Stimulated activated naive CD4-positive, alpha-beta T cell (primary cell): ENCODE results near the gene FMO2.

Source experiments
- DNase-seq, 6 experiments: peaks; one replicate each; lab custom pipeline; 2025; lab: John Stamatoyannopoulos, UW

The FMO2 gene, protein sequence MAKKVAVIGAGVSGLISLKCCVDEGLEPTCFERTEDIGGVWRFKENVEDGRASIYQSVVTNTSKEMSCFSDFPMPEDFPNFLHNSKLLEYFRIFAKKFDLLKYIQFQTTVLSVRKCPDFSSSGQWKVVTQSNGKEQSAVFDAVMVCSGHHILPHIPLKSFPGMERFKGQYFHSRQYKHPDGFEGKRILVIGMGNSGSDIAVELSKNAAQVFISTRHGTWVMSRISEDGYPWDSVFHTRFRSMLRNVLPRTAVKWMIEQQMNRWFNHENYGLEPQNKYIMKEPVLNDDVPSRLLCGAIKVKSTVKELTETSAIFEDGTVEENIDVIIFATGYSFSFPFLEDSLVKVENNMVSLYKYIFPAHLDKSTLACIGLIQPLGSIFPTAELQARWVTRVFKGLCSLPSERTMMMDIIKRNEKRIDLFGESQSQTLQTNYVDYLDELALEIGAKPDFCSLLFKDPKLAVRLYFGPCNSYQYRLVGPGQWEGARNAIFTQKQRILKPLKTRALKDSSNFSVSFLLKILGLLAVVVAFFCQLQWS

DNA sequence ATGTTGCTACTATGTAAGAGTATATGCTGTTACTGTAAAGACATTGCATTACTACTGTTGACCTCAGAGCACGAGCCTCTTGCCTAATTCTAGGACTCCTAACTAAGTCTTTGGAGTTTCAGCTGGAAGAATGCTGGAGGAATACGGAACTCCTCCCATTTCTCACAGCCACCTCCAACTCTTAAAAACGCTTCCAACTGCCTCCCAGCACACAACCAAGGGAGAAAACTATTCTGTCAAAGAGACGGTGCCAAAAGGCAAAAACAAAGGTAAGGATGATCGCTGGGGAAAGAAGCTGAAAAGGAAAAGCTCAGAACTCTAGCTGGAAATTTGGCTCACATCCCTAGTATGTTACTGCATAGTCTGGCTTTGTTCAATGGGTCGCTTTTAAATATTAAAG, at the start of gene FMO2:
Gene FMO2 (plus strand): TSS at position 210 of the 400 bp plus-strand sequence. CDS start 414 bp downstream, outside the sequence.
- DNase-seq: no peak

DNA sequence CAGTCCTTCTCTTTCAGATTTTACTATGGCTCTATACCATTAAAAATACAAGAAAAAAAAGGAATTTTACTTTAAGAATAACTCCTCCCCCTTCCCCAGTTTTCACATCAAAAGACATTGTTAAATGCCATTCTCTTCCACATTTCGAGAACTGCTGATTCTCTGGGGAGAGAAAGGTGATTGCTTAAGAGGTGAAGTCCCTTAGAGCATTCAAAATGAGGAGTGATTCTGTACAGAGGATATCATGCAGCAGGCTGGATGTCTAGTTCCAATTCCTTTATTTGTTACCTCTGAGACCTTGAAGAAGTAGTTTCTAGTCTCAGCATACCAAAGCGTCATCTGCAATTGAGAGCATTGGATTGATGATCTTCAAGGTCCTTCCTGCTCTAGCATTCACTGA, 47.5 kb upstream of the FMO2 start:
- DNase-seq: no peak

DNA sequence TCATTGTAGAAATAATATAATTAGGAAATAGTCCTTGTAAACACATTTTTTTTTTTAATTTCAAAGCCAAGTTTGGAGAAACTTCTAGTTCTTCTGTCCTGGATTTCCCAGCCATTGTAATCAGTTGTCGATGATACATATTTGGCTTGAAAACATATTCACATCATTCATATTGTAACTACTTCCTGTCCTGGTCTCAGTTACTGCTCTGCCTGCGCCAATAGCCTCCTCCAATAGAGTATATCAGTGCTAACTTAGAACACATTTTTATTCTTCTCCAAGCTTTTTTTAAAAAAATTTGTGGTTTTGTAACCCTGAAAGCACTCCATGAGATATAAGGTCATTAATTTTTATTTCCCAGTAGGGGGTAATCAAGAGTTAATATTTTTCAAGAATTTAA, 46.1 kb upstream of the FMO2 start:
- no peak for DNase-seq

DNA sequence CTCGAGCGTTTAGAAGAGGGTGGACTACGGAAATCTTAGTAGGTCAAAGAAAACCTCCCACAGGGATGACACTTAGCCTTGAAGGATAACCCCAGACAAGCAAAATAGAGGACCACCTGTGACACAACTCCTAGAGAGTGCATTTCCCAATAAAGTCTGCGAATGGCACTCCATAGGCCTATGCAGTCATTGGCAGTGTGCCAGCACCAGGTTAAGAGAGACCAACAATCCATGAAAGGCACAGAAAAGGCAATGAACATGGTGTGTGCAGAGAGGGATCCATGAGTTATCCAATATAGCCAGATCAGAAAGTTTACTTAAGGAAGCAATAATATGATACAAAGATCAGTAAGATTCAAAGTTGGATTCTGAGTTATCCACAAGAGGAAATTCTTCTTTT, 45.2 kb upstream of the FMO2 start:
- no peak for DNase-seq

DNA sequence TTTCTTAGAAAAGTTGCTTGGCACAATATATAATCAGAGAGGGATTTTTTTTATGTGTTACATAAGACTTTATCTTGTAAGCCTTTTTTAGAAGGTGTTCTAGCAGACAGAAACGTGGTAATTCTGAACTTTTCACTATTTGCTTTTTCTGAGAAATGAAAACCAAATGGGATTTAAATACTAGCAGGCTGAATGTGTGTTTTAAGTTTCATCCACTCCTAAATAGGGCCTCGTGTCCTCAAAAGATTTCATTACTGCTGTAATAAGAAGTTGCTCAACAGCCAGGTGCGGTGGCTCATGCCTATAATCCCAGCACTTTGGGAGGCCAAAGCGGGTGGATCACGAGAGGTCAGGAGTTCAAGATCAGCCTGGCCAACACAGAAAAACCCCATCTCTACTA, 44.7 kb upstream of the FMO2 start:
- no peak for DNase-seq

DNA sequence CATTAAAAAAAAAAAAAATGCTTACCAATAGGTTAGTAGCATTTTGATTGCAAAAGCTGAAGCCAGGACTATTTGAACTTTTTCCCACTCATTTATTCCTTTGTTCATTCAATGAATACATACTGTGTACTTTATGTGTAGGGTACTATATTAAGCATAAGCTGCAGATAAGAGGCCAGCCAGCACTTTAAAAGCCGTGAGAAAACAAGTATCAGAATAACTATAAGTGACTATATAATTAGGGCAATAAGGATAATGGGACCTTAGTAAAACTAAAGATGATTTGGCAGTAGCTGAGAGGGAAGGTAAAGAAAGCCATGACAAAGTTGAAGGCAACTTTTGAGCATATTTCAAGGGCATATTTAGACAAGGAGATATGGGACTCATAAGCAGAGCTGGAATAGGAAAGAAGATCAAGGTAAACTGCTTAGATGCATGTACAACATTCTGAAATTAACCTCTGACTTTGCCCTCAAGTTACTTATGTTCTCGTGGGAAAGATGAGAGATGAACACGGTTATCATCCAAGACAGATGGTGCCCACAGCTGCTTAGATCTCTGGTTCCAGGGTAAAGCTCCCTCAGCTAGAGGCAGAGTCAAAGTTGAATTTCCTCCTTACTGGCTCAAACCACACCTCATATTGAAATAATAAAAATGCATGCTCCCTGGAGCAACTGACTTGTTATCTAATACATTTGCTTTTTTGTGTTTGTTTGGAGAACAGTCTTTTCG, 44.0 kb upstream of the FMO2 start:
- no peak for DNase-seq

DNA sequence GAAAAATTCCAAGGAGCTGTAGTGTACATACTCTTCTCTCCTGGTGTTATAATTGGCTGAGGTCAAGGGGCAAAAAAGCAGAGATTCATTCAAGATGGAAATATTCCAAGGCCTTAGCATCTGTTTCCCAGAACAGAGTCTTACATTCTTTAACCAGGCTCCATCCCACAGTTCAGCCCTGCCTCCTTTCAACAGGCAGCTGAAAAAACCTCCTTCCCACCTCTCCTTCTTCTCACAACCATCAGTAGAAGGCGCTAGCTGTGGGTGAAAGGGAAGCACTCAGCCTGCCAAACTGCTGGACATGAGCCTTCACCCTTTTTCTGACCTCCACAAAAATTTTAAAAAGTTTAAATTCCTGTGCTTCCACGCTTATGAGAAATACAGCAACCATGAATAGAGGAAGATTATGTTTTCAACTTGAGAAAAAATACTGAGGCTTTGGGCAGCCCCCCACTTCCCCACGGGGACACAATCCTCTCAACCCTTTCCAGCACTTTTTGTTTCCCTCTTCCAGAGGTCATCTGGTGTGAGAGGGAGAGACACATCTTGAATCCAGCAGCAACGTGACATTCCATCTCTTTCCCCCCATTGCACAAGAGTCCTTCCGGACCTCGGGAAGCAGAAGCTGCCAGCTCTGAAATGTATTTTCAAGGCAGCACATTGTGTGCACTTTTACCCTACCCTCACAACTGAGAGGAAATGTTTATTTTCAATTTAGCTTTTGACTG, 43.2 kb upstream of the FMO2 start:
- no peak for DNase-seq

DNA sequence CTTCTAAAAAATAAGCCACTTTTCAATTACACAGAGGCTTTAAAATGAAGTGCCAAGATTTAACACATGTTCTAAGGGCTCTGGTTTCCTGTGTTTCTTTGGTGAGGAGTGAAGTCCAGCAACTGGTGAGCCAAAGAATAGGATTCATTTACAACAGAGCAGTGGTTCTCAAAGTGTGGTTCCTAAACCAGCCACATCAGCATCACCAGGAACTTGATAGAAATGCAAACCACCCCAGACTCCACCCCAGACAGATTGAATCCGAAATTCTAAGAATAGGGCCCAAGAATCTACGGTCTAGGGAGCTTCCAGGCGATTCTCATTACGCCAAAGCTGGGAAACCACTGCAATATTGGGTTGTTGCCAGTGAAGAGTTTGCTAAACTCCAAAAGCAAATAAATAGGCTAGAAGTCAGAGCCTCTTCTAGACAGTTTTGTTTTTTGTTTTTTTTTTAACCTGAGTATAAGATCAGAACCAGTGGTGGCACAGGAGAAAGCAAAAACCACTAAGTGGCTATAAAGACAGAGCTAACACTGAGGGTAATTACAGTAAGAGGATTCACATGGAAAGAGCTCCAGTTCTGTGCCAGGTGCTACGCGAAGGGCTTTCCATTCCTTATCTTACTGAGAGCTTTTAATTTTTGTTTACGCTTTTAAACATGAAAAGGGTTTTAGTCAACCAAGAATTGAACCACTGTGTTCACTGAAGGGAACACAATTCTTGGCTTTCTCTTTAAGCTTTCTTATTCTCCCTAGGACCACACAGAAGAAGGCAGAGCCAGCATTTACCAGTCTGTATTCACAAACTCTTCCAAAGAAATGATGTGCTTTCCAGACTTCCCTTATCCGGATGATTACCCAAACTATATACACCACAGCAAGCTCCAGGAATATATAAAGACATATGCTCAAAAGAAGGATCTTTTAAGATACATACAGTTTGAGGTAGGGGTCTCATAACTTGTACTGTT, 42.4 kb upstream of the FMO2 start:
- no peak for DNase-seq

DNA sequence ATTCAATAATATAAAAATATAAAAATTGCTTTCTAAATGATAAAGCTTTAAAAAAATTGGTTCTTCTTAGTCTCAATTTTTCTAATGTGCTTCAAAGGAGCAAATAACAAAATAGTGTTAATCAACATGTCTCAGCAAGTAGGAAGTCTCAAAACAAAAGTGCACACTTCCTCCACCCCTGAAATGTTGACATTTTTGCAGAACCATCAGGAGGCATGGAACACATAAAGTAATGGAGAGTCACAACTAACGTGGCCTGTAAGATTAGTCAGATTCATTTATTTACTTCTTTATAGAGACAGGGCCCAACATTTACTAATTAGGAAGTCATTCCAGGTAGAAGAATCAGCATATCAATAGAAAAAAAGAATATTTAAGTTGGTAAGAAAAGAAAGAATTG, 34.9 kb upstream of the FMO2 start:
- DNase-seq: no peak

DNA sequence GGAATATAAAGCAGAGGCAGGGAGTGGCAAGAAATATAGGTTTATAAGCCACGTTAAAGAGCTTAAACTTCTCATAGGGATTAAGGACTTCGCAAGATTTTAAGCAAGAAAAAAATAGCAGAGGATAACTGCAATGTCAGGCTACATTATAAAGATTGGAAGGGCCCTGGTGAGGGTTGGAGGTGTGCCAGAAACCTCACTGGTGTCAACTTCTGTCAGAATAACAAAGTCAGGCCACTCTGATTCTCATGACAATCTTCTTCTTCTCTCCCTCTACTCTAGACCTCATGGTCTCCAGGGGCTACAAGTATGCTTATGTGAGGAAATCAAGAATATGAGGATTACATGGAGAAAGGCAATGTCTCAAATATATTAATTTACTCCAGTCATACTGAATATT, 32.6 kb upstream of the FMO2 start:
- DNase-seq: no peak

DNA sequence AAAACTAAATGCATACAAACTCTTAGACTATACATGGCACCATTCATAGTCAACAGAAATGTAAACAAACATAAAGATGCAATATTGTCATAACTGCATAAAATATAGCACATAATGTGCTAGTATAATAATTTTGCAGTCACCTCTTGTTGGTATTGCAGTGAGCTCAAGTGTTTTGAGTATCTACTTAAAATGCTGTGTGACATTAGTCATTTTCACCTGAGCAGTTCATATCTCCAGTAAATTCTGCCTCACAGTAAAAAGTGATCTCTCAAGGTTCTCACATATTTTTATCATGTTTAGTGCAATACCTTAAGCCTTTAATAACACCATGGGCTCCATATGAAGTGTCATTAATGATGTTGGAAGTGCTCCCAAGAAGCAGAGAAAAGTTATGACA, 29.6 kb upstream of the FMO2 start:
- no peak for DNase-seq

DNA sequence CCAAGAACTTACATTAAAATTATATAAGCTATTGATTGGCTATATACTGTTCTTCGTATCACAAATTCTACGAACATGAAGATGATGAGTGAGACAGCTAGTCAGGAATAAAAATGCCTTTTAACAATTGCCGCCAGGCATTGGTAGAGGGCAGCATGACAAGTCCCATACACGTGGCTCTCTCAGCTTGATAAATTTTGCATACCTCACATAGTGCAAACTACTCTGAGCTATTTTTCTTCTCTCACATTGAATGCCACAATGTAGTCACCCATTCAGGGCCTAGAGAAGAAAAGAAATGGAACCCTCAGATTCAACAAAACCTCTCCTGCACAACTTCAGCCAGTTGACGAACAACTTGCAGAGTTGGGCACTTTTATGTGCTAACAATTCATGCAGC, 27.0 kb upstream of the FMO2 start:
- DNase-seq: no peak

DNA sequence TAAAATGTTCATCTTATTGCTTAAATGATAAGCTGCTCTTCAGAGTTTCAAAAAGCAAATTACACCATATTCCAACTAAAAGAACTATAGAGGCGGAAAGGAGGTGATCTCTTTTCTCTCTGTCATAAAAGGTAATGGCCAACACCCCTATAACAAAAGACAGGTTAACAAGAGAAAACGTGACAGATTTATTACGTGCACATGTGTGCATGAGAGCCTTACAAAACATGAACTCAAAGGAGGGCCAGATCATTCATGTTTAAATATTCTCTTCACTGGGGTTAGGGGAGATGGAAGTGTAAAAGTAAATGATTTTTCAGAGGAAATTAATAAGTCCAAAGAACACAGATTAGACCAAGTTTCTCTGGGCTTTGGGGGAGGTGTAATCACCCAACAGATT, 26.5 kb upstream of the FMO2 start:
- DNase-seq: no peak

DNA sequence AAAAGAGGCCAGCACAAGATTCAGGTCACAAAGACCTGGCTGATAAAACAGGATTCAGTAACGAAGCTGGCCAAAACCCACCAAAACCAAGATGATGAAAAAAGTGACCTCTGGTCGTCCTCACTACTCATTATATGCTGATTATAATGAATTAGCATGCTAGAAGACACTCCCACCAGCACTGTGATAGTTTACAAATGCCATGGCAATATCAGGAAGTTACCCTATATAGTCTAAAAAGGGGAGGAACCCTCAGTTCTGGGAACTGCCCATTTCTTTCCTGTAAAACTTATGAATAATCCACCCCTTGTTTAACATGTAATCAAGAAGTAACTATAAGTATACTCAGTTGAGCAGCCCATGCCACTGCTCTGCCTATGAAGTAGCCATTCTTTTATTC, 26.0 kb upstream of the FMO2 start:
- DNase-seq: no peak

DNA sequence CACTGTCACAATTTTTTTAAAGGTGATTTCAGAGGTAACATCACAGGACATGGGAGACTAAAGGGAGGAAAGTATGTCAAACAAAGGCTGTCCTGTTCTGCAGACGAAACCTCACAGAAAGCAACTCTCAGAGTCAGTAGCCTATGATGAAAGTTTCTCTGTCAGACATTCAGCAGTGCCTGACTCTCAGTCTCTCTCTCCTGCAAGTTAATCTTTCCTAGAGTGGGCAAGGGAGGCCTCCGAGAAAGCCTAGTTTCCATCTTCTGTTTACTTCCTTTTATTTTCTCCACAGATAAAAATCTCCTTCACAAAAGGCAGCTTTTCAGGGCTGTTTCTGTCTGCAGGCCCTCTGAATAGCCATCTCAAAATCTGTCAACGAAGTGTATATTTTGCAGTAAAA, 24.9 kb upstream of the FMO2 start:
- DNase-seq: no peak

DNA sequence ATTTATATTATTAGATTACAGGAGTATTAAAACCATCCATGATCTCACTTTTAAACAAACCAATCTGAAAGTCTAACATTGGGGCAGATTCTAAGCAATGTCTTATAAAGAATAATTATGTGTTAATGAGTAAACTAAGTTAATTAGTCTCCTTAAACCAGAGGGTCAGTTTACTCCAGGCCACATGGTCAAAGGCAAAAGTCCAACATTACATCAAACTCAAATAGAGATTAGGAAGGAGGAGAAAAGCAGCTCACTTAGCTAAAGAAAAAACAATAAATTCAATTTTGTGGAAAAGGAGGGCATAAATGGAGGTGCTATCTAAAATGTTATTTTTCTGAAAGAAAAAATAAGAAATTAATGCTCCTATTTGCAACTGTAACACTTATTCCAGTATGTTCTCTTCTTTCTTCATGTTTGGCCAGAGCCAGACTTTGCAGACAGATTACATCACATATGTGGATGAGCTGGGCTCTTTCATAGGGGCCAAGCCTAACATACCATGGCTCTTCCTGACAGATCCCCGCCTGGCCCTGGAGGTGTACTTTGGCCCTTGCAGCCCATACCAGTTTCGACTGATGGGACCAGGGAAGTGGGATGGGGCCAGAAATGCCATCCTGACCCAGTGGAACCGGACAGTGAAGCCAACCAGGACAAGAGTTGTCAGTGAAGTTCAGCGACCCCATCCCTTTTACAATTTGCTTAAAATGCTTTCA, 24.3 kb upstream of the FMO2 start:
- DNase-seq: no peak

DNA sequence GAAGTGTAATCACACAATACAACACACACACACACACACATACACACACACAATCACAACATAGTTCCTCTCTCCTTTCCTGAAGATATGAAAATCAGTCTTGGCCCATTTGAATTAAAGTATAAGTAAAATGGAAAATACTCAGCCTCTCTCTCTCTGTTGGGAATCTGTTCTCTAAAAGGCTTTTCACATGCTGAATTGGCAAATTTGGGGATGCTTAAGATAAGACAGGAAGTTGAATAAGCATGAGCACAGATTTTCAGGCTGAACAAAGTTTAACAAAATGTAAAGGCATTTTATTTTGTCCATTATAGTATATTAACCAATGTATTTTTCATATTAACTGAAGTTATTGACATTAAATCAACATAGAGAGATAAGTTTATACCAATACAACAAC, 23.7 kb upstream of the FMO2 start:
- no peak for DNase-seq

DNA sequence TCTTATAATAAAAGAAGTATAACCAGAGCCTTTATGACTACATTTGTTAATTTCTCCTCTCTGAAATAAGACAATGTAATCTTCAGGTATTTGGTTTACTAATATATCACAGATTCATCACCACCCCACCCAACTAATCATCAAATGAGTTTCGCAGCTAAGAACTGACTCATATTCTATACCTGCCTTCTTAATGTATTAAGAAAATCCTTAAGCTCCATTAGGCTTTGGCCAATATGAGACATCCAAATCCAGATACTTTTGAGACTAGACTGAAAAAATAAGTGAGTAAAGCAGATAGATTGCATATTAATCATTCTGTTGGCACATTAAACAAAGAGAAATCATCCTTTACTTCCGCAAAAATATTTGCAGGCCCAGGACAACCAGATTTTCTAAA, 18.7 kb upstream of the FMO2 start:
- DNase-seq: no peak

DNA sequence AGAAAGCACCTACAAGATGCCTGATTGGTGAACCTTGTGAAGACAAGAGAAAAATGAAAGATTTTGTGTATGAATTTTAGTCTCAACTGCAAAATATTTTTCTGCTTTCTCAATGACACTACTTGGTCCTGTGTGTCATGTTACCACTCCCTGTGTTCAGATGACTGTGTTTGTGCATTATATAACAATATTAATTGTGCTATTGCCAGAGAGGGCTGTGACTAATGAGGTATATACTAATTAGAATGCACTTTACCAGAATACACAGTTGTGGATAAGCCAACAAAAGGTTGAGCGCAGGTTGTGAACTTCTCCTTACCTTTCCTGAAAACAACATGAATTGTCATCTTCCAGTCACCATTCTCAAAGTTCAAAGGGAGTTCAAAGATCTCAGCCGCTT, 17.3 kb upstream of the FMO2 start:
- DNase-seq: no peak

DNA sequence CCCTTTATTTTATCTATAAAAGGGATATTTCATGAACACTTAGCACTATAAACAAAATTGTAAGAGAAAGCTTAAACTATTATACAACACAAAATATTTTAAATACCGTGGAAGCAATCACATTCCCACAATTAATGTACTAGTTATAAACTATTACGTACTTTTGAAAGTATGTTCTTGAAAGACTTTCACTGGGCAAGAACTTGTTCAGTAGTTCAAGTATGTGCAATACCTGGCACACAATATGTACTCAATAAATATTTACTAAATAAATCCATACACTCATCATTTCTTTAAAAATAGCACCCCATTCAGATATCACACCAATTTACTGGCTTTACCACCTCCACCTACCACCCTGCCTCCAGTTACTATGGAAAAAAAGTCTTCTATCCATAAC, 12.6 kb upstream of the FMO2 start:
- no peak for DNase-seq

DNA sequence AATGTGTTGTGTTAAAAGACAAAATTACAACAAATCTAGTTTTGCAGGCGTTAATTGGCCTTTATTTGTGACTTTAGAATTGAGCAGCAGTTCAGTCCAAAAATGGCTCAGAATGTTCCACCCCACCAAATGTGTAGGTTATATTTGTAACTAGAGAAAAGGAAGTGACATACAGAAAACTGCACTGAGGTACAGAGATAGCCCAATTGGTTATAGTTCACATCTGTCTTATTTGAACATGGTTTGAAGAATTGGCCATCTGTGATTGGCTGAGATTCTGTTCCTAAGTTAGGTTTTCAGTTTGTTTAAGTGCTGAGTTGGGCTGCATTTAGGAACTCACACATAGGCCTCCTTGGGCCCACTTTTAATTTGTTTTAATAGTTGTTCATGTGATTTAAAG, 12.0 kb upstream of the FMO2 start:
- DNase-seq: no peak
